GM08714 (cell line): ENCODE results near the gene EIF4E1B.

Source experiments
- H3K4me3 ChIP-seq: fragments of 200-500 bp; sonication (Bioruptor generic); 2 replicates; pipeline ENCODE4 v1.5.1; 2014; ENCODE audit warnings: mild to moderate bottlenecking, low read length, inconsistent platforms
- ZNF274 ChIP-seq: IDR thresholded peaks from 2 replicates; pipeline ENCODE4 v1.6.1; 2012; ENCODE audit warnings: mild to moderate bottlenecking, low read depth, low read length

EIF4E1B gene

DNA sequence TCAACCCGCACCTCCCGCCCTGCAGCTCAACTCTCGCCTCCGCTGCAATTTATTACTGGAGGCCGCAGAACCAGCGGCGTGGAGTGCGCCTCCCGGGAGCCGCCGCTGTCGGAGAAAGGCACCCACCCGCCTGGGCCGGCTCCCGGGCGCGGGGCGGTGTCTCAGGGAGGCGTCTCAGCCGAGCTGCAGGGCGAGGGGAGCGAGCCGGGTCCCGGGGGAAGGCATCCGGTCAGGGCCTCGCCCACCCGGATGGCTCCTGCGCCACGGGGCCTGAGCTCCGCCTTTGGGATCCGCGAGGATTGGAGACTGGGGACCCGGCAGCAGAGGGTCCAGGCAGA is 49.7 kb downstream of the EIF4E1B start:
- no peak for TF ChIP-seq ZNF274
- H3K4me3 ChIP-seq, result no peak overlapping the region

DNA sequence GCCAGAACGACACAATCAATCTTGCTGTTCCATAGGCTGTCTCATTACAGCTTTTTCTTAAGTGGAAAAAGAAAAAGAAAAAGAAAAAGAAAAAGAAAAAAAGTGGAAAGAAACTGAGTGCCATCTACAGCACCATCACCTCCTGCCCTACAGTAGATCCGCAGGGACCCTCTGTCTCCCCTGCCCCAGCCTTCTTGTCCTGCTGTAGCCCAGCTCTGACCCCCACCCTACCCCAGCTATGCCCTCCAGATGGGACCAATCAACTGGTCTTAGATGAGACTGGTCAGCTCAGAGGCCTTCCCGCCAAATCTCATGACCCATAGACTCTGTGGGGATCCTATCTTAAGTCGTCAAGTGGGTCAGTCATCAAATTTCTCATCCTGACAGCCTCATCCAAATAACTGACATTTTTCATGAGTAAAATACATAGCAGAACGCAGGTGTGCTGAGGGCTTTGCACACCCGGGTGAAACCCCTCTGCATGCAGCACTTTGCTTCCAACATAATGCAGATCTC is 51.6 kb downstream of the EIF4E1B start:
- no peak for TF ChIP-seq ZNF274

GRCh38 chr5:176685010-176685409 is 54.5 kb downstream of the EIF4E1B start:
- no peak overlapping the region for H3K4me3 ChIP-seq
- TF ChIP-seq ZNF274, result no peak

More for the DNA sequence above, 51.6 kb downstream of the EIF4E1B start:
- H3K4me3 ChIP-seq, result no peak overlapping the region

DNA sequence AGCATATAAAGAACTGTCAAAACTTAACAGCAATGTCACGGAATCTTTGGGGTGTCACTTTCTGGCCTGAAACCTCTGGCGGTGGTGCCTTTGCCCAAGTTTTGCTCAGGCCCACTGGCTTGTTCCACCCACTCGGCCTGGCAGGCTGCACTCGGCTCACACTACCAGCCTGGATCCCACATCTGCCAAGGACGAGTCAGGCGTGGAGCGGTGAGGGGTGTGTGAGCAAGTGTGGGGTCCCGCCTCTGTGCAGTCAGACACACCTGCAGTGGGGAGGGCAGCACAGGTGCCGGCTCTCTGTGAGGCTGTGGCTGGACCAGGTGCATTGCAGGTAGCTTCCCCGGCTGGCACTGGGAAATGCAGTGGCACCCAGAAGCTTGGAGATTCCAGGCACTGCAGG is 56.8 kb downstream of the EIF4E1B start:
- H3K4me3 ChIP-seq, result no peak overlapping the region
- TF ChIP-seq ZNF274, result no peak

GRCh38 chr5:176687881-176688280 is 57.4 kb downstream of the EIF4E1B start:
- TF ChIP-seq ZNF274, result no peak
- no peak overlapping the region for H3K4me3 ChIP-seq

DNA sequence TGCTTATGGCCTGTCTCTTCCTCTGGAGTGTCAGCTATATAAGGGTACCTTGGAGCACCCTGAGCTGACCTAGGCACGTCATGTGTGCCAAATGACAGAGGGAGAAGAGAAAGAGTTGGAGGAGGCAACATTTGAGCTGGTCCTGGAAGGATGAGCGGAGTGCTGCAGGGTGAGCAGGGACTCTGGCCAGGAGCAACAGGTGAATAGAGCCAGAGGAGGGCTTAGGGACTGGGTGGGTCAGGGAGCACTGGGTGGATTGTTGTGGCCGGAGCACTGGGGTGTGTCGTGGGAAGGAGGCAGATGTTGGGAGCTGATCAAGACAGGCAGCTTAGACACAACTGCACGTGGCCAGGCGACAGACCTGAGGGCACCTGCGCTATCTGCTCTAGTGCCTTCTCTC is 60.4 kb downstream of the EIF4E1B start:
- TF ChIP-seq ZNF274, result no peak
- H3K4me3 ChIP-seq, result no peak overlapping the region

GRCh38 chr5:176691524-176691923 is 61.0 kb downstream of the EIF4E1B start:
- TF ChIP-seq ZNF274, result no peak
- no peak overlapping the region for H3K4me3 ChIP-seq

DNA sequence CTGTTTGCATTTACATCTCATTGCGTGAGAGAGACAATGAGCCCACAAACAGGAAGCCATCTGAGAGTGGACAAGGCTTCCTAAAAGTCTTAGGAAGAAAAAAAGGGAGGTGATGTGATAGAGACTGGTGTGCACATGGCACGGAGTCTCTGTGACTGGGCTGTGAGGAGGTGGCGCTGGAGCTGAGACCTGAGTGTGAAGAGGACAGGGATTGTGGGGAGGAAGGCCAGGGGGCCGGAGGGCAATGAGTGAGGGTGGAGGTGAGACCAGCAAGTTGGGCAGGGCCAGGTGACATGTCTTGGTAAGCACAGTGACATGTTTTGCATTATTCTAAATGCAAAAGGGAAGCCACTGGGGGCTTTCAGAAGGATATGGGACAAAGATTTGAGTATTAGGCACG is 61.9 kb downstream of the EIF4E1B start:
- no peak for TF ChIP-seq ZNF274
- no peak overlapping the region for H3K4me3 ChIP-seq

- H3K4me3 ChIP-seq, result no peak overlapping the region
- no peak for TF ChIP-seq ZNF274
These were observed 62.5 kb downstream of the EIF4E1B start for GRCh38 chr5:176692839-176693476.

DNA sequence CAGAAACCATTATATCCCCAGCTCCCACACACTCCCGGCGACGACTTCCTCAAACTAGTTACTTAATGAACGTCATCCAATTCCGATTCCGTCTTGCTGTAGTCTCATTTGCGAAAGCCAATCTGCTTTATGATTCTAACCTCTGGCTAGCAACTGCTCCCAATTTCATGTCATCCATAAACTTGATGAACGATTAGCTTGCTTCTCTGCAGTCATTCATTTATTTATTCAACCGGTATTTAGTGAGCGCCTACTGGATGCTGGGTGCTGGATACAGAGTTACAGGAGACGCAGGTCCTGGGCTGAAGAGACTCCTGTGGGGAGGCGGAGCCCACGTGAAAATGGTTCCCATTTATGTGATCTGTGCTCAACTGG is 63.0 kb downstream of the EIF4E1B start:
- H3K4me3 ChIP-seq, result no peak overlapping the region
- no peak for TF ChIP-seq ZNF274

DNA sequence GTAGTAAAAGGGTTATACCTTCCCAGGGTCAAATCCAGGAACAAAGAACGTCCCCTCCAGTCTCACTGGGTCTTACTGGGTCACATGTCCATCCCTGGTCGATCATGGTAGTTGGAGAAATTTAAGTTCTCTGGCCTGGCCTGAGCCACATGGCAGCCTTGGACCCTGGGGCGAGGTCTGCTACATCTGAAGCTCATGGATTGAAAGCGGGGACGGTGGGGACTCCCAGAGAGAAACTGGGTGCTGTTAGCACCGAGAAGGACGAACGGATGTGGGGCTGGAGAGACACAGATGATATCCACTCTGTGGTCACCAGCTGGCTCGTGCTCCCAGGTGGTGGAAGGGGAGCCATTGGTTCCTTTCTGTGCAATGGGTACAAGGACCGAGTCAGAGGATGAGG is 63.7 kb downstream of the EIF4E1B start:
- H3K4me3 ChIP-seq, result no peak overlapping the region
- no peak for TF ChIP-seq ZNF274

DNA sequence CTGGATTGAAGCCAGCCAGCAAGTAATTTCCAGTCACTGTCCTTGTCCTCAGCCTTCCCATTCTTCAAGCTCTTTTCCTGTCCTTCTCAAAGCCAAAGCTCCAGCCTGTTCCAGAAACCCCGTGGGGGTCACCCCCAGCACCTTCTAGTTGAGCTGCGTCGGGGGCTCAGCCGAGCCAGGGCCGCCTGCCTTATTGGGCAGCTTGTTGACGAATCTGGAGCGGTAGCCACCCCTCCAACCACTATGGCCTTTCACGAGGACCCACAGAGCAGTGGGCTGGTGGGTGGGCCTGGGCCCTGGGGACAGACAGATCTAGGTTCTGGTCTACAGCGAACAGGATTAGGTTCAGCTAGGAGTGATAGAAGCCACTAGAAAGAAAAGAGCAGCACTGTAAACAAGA is 64.2 kb downstream of the EIF4E1B start:
- no peak for TF ChIP-seq ZNF274
- no peak overlapping the region for H3K4me3 ChIP-seq

- TF ChIP-seq ZNF274, result no peak
- H3K4me3 ChIP-seq, result no peak overlapping the region
These were observed 64.6 kb downstream of the EIF4E1B start for GRCh38 chr5:176695073-176695472.
